Activated CD4-positive, alpha-beta T cell treated with anti-CD3 and anti-CD28 coated beads, Interleukin-2, amount 50 U/mL, for 16 hours (primary cell): ENCODE results near the gene ARFGAP3.

ENCODE experiments used
- DNase-seq: peaks from one replicate; pipeline ENCODE4 v3.0.0-alpha.2; 2020

The ARFGAP3 gene

DNA sequence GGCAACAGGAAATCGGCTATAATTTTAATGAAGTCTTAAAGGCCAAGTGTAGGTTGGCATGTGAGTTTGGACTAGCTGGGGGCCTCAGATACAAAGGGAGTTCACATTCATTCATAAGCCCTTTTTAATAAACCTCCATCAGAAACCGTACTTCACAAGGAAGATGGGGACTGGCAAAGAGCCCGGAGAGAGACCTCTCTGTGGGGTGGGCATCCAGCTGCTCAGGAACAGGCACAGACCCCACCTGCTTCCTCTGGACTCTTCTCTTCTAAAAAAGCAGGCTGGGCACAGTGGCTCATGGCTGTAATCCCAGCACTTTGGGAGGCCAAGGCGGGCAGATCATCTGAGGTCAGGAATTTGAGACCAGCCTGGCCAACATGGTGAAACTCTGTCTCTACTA, 3.9 kb upstream of the ARFGAP3 start:
- no peak for DNase-seq

- no peak for DNase-seq
These were observed 890 bp upstream of the ARFGAP3 start for GRCh38 chr22:42857845-42858481.

DNA sequence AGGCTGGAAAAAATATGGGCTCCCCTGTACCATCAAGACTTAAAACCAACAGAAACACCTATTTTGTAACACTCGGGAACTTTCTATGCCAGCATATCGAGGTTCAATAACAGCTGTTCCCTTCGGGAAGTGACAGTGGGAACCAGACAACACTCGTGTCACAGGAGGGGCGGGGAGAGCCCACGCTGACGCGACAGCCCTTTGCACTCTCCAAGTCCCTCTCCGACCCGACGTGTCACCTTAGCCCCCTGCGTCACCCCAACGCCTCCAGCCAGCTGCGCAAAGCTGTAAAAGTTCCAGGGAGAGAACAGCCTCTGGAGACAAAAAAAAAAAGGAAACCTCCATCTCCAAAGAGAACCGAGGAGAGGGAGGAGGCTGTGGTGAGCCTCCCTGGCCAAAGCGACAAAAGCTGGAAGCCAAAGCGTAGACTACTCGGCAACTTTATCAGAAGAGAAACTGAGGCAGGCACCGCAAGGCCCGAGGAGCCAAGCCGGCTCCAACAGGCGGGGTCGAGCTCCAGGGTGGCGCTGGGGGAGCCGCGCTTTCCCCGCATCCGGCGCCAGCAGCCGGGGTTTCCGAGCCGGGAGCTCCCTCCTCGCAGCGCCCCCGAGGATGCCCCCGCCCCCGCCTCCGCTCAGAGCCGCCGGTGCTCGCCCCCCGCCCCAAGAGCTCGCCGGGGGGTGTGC, 751 bp downstream of the ARFGAP3 start:
- peak; percentile 36 for DNase-seq

GRCh38 chr22:42855721-42856120, 1.4 kb downstream of the ARFGAP3 start:
- no peak for DNase-seq

DNA sequence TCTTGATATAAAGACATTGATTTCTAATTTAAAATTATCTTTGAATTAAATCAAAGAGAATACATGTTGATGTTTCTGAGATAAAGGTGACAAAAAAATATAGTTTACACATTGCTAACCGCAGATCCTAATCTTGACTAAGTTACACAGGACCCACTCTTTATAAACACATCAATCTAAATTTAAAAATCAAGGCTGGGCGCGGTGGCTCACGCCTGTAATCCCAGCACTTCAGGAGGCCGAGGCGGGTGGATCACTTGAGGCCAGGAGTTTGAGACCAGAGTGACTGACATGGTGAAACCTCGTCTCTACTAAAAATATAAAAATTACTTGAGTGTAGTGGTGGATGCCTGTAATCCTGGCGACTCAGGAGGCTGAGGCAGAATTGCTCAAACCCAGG, 1.9 kb downstream of the ARFGAP3 start:
- DNase-seq, result no peak

GRCh38 chr22:42848941-42849550, 8.0 kb downstream of the ARFGAP3 start:
- DNase-seq, result no peak

- DNase-seq, result no peak
These were observed 10.0 kb downstream of the ARFGAP3 start for GRCh38 chr22:42847110-42847509.

DNA sequence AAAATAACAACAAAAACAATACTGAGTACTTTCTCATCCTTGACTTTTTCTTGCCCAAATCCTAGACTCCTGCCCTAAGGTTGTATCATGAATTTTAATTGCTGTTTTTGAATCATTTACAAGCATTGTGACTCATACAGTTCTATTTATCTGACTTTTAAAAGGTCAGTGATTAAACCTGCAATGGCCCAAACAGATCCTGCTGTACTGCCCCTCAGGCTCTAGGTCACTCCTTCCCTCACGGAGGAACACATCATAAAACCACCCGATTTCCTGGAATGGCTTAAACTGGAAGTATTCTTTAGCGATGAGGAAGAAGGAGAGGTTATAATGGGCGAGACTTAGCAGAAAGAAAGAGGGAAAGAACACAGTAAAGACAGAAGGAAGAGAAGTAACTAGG, 12.3 kb downstream of the ARFGAP3 start:
- no peak for DNase-seq

- DNase-seq, result no peak
These were observed 14.3 kb downstream of the ARFGAP3 start for GRCh38 chr22:42842658-42843370.

DNA sequence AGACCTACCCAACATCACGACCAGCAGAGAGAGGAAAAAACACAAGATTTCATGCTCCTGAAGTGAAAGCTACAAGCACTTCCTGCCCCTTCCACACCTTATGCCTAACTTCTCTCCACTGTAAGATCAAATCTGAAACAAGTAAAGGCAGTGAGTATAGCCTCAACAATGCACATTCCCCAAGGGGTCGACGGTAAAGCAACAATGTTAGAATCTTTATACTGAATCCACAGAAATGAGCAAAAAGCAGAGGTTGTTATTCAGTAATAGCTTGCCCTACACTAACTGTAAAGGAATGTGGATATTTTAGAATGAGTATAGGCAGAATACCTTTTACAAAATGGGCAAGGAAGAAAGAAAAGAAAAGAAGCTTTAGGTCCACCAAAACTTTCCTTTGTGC, 15.6 kb downstream of the ARFGAP3 start:
- no peak for DNase-seq

- no peak for DNase-seq
These were observed 19.5 kb downstream of the ARFGAP3 start for GRCh38 chr22:42837556-42837955.

DNA sequence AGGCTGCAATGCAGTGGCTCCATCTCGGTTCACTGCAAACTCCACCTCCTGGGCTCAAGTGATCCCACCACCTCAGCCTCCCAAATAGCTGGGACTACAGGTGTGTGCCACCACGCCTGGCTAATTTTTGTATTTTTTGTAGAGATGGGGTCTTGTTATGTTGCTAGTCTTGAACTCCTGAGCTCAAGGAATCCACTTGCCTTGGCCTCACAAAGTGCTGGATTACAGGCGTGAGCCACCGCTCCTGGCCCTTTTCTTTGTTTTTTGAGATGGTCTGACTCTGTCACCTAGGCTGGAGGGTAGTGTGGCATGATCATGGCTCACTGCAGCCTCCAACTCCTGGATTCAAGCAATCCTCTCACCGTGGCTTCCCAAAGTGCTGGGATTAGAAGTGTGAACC, 21.0 kb downstream of the ARFGAP3 start:
- no peak for DNase-seq

DNA sequence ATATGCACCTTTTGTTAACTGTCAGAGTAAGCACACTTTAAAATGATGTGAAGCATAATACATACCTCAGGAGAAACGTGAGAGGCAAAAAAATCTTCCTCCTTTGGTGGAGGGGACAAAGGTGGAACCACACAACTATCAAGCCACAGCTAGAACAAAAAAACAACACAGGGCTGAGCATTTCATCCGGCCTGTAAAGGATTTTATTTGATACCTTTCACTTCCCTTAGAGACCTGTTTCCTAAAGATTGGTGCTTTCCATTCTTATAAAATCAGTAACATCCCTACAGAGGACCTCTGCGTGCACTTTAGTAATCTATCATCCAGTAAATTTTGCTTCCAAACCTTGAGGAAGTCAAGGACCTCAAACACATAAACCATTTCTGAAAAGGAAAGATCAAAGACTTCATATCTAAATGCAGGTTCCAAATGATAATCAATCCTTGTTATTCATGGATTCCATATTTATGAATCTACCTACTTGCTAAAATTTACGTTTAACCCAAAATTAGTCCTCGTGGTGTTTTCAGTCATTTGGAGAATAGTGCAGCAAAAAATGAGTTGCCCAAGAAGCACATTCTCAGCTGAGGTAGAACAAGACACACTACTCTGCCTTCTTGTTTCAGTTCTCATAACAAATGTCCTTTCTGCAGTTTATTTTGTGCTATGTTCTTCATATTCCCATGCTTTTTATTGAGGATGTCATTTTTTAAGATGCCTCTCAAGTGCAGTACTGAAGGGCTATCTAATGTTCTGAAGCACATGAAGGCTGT, 22.7 kb downstream of the ARFGAP3 start:
- DNase-seq, result peak; percentile 21

GRCh38 chr22:42833104-42833503, 24.0 kb downstream of the ARFGAP3 start:
- no peak for DNase-seq

GRCh38 chr22:42831712-42832111, 25.4 kb downstream of the ARFGAP3 start:
- DNase-seq, result no peak

- DNase-seq, result no peak
These were observed 26.9 kb downstream of the ARFGAP3 start for GRCh38 chr22:42830161-42830560.

- DNase-seq, result no peak
These were observed 27.8 kb downstream of the ARFGAP3 start for GRCh38 chr22:42829302-42829701.

- DNase-seq, result no peak
These were observed 31.3 kb downstream of the ARFGAP3 start for GRCh38 chr22:42825796-42826195.

GRCh38 chr22:42821386-42821785, 35.7 kb downstream of the ARFGAP3 start:
- DNase-seq, result no peak

GRCh38 chr22:42820045-42820763, 36.9 kb downstream of the ARFGAP3 start:
- no peak for DNase-seq

- no peak for DNase-seq
These were observed 37.5 kb downstream of the ARFGAP3 start for GRCh38 chr22:42819412-42820044.

DNA sequence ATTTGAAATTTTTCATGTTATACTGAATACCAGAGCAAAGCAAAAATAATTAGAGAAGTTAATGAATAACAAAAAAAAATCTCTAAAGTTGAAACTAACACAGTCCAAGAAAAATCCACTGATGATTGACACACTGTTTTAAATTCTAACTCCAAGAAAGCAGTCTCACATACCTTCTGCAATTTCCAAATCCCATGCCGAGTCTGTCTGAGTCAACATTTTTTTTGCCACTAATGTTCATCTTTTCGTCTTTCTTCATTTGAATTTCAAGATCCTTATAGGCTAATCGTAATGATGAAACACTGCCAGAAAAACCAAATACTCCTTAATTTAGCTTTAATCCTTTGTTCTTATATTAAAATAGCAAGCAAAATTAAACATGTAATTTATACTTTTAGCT, 39.5 kb downstream of the ARFGAP3 start:
- no peak for DNase-seq
